Naive B cell (primary cell): ENCODE data around the gene ARL10. TPM values are rescaled to one million over a fixed set of nuclear protein-coding genes. Genes with fewer than 3 reads are reported as not detected.

Experiments
- ATAC-seq, 2 donors: fragments of 150-1000 bp; cut with Tn5 transposase; 2 replicates each; pipeline ENCODE4 v1.10.0; 2021; ENCODE audit warnings: low read depth in 2 of 2, mild to moderate bottlenecking in 2 of 2, moderate library complexity in 2 of 2
- DNase-seq: peaks from one replicate; pipeline ENCODE4 v3.0.0; 2022
- H3K27ac Mint-ChIP-seq, 6 donors: one replicate each; pipeline ENCODE4 v1.8.0; 2020 to 2022; ENCODE audit warnings: mild to moderate bottlenecking in 6 of 6, mixed read lengths in 6 of 6, moderate library complexity in 5 of 6, inconsistent platforms in 2 of 6
- H3K27me3 Mint-ChIP-seq, 3 donors: one replicate each; pipeline ENCODE4 v1.8.0; 2021 to 2022; ENCODE audit warnings: mixed read lengths in 3 of 3, mild to moderate bottlenecking in 1 of 3
- H3K36me3 Mint-ChIP-seq, 2 donors: one replicate each; pipeline ENCODE4 v1.8.0; 2020 to 2022; ENCODE audit warnings: mixed read lengths in 2 of 2, inconsistent platforms in 1 of 2, mild to moderate bottlenecking in 1 of 2
- H3K4me1 Mint-ChIP-seq, 3 donors: one replicate each; pipeline ENCODE4 v1.8.0; 2020 to 2022; ENCODE audit warnings: mixed read lengths in 3 of 3, inconsistent platforms in 1 of 3, mild to moderate bottlenecking in 1 of 3, moderate library complexity in 1 of 3
- H3K4me3 Mint-ChIP-seq, 8 donors: one replicate each; pipeline ENCODE4 v1.8.0; 2020 to 2022; ENCODE audit warnings: mild to moderate bottlenecking in 8 of 8, mixed read lengths in 8 of 8, moderate library complexity in 8 of 8, inconsistent platforms in 2 of 8
- H3K9me3 Mint-ChIP-seq, 7 donors: one replicate each; pipeline ENCODE4 v1.8.0; 2020 to 2022; ENCODE audit warnings: mixed read lengths in 7 of 7, mild to moderate bottlenecking in 5 of 7, inconsistent platforms in 2 of 7, moderate library complexity in 1 of 7
- polyA plus RNA-seq, 6 donors: library from polyadenylated mRNA; unstranded; fragments of 300-500 nt; fragmentation: Illumina TruSeq; gene quantifications; one replicate each; pipeline ENCODE4 v1.2.3, GENCODE V29; 2021; ENCODE audit warnings: low read depth in 6 of 6

Gene ARL10
- 1 to 10 TPM; 1.8 to 4.1 (median 2.5) TPM for polyA plus RNA-seq

- peaks cover 25 to 40% (median 34%) of the 10 kb centered on the region in 3 donors for H3K4me1 Mint-ChIP-seq
- ATAC-seq (peak; percentile 29 to 33), DNase-seq (peak; percentile 66)
- no peaks in the 10 kb centered on the region for H3K9me3 Mint-ChIP-seq
- peak within 1 kb of the TSS in 3 of 6 donors; percentile 32 to 92 (median 79) for H3K27ac Mint-ChIP-seq
- H3K4me3 Mint-ChIP-seq: peak within 1 kb of the TSS; percentile 78 to 96 (median 86)
- peaks cover 0 to 8% of the 10 kb centered on the region in 2 donors for H3K36me3 Mint-ChIP-seq
- H3K27me3 Mint-ChIP-seq: no peaks in the 10 kb centered on the region
Measured at GRCh38 chr5:176365351-176366231, at the start of gene ARL10. TSS of gene ARL10 (plus strand) at chr5:176365487. CDS start at chr5:176365564, 77 bp downstream.

GRCh38 chr5:176317534-176318374 is 47.5 kb upstream of the ARL10 start:
- H3K4me3 Mint-ChIP-seq: no peak overlapping the region
- no peaks in the 10 kb centered on the region for H3K27me3 Mint-ChIP-seq
- no peaks in the 10 kb centered on the region for H3K4me1 Mint-ChIP-seq
- DNase-seq (no peak), ATAC-seq (no peak)
- no peaks in the 10 kb centered on the region for H3K9me3 Mint-ChIP-seq
- H3K36me3 Mint-ChIP-seq: peaks cover 6 to 30% of the 10 kb centered on the region in 2 donors
- H3K27ac Mint-ChIP-seq: peak overlapping the region in 1 of 6 donors; percentile 43

GRCh38 chr5:176319827-176320554 is 45.3 kb upstream of the ARL10 start:
- H3K36me3 Mint-ChIP-seq: peaks cover 4 to 13% of the 10 kb centered on the region in 2 donors
- H3K27ac Mint-ChIP-seq: no peak overlapping the region

GRCh38 chr5:176320577-176320976 is 44.7 kb upstream of the ARL10 start:
- Mint-ChIP-seq H3K4me1 (no peaks in the 10 kb centered on the region), H3K27me3 (no peaks in the 10 kb centered on the region), H3K36me3 (peaks cover 4 to 9% of the 10 kb centered on the region in 2 donors), H3K27ac (no peak overlapping the region), H3K9me3 (no peaks in the 10 kb centered on the region), H3K4me3 (no peak overlapping the region)
- DNase-seq: no peak
- ATAC-seq: no peak

More at GRCh38 chr5:176319827-176320554, 45.3 kb upstream of the ARL10 start:
- no peaks in the 10 kb centered on the region for H3K4me1 Mint-ChIP-seq
- DNase-seq: no peak
- no peaks in the 10 kb centered on the region for H3K9me3 Mint-ChIP-seq
- no peak overlapping the region for H3K4me3 Mint-ChIP-seq
- H3K27me3 Mint-ChIP-seq: no peaks in the 10 kb centered on the region
- no peak for ATAC-seq

DNA sequence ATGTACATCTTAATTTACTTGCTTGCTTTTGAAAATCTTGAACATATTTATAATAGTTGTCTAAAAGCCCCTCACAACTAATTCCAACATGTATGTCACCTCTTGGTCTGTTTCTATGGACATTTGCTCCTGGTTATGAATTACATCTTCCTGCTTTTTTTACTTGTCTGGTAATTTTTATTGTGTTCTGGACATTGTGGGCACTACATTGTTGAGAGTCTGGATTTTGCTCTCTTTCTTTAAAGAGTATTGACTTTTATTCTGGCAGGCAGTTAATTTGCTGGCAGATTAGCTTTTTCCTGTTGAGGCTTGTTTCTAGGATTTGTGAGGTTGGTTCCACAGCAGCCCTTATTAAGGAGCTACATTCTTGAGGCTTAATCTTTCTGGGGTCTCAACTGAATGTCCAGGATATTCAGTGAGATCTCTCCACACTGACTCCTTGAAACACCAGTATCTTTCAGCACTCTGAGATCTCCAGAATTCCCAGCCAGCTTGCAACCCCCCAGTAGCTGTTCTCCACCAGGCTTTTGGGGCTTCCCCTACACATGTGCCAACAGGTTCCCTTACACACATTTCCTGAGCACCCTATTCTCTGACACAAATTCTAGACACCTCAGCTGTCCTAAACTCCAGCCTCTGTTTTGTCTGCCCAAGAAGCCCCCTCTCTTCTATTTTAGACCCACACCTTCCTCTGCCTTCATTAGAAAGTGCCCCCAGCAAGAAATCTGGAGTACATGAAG is 31.1 kb upstream of the ARL10 start:
- peaks cover 6 to 12% (median 7%) of the 10 kb centered on the region in 7 donors for H3K9me3 Mint-ChIP-seq
- DNase-seq (no peak), ATAC-seq (no peak)
- H3K27me3 Mint-ChIP-seq: no peaks in the 10 kb centered on the region
- H3K4me3 Mint-ChIP-seq: no peak overlapping the region
- H3K36me3 Mint-ChIP-seq: peaks cover 28 to 30% of the 10 kb centered on the region in 2 donors
- H3K4me1 Mint-ChIP-seq: no peaks in the 10 kb centered on the region
- peak overlapping the region in 1 of 6 donors; percentile 19 for H3K27ac Mint-ChIP-seq

DNA sequence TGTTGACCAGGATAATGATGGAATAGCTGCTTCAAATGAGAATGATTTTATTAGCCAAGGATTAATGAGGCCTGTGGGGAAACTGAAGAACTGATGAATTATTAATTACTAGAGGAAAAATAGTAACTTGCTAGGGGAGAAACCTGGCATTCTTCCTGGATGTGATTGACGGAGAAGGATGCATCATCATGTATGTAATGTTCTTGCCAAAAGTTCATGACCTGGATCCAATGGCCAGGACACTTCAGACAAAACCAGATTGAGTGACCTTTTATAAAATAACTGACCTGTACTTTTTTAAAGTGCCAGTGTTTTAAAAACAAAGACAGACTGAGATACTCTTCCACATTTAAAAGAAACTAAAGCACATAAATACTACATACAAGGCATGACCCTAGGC is 27.4 kb upstream of the ARL10 start:
- Mint-ChIP-seq H3K36me3 (peaks cover 23 to 30% of the 10 kb centered on the region in 2 donors), H3K27me3 (no peaks in the 10 kb centered on the region), H3K4me1 (no peaks in the 10 kb centered on the region), H3K9me3 (peaks cover 6 to 12% (median 7%) of the 10 kb centered on the region in 7 donors), H3K27ac (peak overlapping the region in 1 of 6 donors; percentile 39), H3K4me3 (no peak overlapping the region)
- DNase-seq: no peak
- ATAC-seq: no peak

DNA sequence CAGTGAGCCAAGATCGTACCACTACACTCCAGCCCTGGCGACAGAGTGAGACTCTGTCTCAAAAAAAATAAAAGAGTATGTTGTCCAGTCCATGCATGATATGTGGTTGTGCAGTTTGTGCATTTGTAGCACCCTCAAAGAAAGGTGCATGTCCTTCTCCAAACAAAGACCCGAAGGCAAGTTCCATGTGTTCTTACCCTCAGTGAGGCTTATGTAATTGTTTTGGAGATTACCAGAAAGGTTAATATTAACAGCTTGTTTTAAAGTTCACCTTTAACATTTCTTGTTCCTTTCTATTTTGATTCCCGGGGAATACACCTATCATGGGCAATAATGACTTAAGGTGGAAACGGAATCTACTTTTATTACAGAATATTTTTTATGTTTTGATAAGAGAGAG is 26.0 kb upstream of the ARL10 start:
- Mint-ChIP-seq H3K4me1 (no peaks in the 10 kb centered on the region), H3K9me3 (peaks cover 0 to 4% (median 3%) of the 10 kb centered on the region in 7 donors), H3K27ac (no peak overlapping the region), H3K4me3 (no peak overlapping the region), H3K36me3 (peaks cover 15 to 20% of the 10 kb centered on the region in 2 donors), H3K27me3 (no peaks in the 10 kb centered on the region)
- DNase-seq: no peak
- ATAC-seq: no peak

GRCh38 chr5:176341325-176342157 is 23.7 kb upstream of the ARL10 start:
- H3K27me3 Mint-ChIP-seq: no peaks in the 10 kb centered on the region
- H3K27ac Mint-ChIP-seq: peak overlapping the region; percentile 0 to 70 (median 26)
- H3K4me3 Mint-ChIP-seq: no peak overlapping the region
- H3K36me3 Mint-ChIP-seq: peaks cover 13% of the 10 kb centered on the region in 2 donors
- H3K4me1 Mint-ChIP-seq: no peaks in the 10 kb centered on the region
- H3K9me3 Mint-ChIP-seq: no peaks in the 10 kb centered on the region
- ATAC-seq: no peak
- DNase-seq: no peak

DNA sequence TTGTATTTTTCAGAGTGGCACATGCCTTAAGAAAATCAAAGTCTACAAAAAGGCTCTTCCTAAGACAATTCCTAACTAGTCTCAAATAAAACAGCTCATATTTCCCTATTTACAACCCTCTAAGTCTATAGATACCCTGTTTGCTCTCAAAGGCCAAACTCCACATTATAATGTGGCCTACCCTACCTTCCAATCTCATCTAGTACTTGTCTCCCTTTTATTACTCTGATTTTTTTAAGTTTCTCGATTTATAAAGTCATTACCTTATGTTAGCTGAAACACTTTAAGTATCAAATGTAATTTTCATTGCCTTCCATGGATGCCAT is 23.2 kb upstream of the ARL10 start:
- Mint-ChIP-seq H3K9me3 (no peaks in the 10 kb centered on the region), H3K27ac (peak overlapping the region in 4 of 6 donors; percentile 0 to 35 (median 10)), H3K27me3 (no peaks in the 10 kb centered on the region), H3K4me1 (no peaks in the 10 kb centered on the region), H3K36me3 (peaks cover 7 to 8% of the 10 kb centered on the region in 2 donors), H3K4me3 (no peak overlapping the region)
- ATAC-seq (no peak), DNase-seq (no peak)

DNA sequence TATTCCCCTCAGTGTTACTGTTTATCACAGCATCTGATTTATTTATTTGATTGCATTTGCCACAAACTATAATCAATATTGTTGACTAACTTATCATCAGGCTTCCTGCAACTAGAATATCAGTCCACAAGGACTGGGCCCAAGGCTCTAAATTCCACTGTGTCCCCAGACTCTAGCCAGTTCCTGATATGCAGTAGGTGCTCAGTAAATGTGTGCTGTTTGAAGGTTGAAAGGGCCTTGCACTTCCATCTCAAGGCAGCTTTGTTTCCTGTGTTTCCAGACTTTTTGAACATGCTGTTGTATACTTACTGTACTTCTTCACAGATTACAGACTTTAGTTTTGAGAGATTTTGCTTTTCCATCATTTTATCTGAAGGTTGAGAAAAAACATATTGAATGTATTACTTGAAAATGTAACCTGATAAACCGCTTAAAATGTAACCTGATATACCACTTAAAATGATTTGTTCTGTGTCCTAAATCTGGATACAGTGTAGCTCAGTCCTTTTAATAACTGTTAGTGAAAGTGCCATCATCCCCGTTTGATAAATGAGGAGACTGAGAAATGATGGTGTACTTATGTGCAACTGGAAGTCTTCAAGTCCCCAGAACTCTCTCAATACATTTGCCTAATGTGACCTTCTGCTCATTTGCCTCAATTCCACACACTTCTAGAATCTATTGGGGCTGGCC is 22.4 kb upstream of the ARL10 start:
- no peak for ATAC-seq
- H3K4me3 Mint-ChIP-seq: no peak overlapping the region
- no peaks in the 10 kb centered on the region for H3K9me3 Mint-ChIP-seq
- no peak for DNase-seq
- H3K36me3 Mint-ChIP-seq: peaks cover 5% of the 10 kb centered on the region in 2 donors
- H3K27me3 Mint-ChIP-seq: no peaks in the 10 kb centered on the region
- H3K4me1 Mint-ChIP-seq: peaks cover 0 to under 1% (median 0%) of the 10 kb centered on the region in 3 donors
- H3K27ac Mint-ChIP-seq: peak overlapping the region in 3 of 6 donors; percentile 11 to 60 (median 35)

- Mint-ChIP-seq H3K36me3 (peaks cover 27 to 38% of the 10 kb centered on the region in 2 donors), H3K27ac (peak overlapping the region in 2 of 6 donors; percentile 63 to 68)
Measured at GRCh38 chr5:176350416-176350815, 14.9 kb upstream of the ARL10 start.

More at GRCh38 chr5:176350416-176350815, 14.9 kb upstream of the ARL10 start:
- Mint-ChIP-seq H3K27me3 (no peaks in the 10 kb centered on the region), H3K4me1 (peaks cover 15 to 28% (median 27%) of the 10 kb centered on the region in 3 donors), H3K4me3 (no peak overlapping the region), H3K9me3 (no peaks in the 10 kb centered on the region)
- DNase-seq: no peak
- ATAC-seq: no peak
